Measurements from ENCODE around the gene KLK1. TPM values are rescaled to one million over a fixed set of nuclear protein-coding genes. Genes with fewer than 3 reads are reported as not detected.

The KLK1 gene
- polyA plus RNA-seq, 2 of the 4 experiments (the other 2 are of a cell fraction) = 0.30 TPM; not detected in 1

- TF ChIP-seq GATA3 (IDR thresholded peaks at IDR 0.05; ENCODE audit: borderline replicate concordance) = no peak
- no peak for TF ChIP-seq ZSCAN20 (CRISPR knock-in tag; IDR thresholded peaks at IDR 0.05)
- no peak for TF ChIP-seq MYC (IDR thresholded peaks at IDR 0.05; ENCODE audit: borderline replicate concordance, low read length)
- no peak for TF ChIP-seq REST (IDR thresholded peaks at IDR 0.05)
- peak; percentile 29 for TF ChIP-seq PBX3 (IDR thresholded peaks at IDR 0.05)
- 0 out of 3 replicates have a peak, but pooled peaks have one; percentile 5 for TF ChIP-seq BCL3 (IDR thresholded peaks at IDR 0.05)
- no peak for TF ChIP-seq FOSL2 (IDR thresholded peaks at IDR 0.05)
- TF ChIP-seq FOSL2 (CRISPR knock-in tag; IDR thresholded peaks at IDR 0.05) = no peak
- TF ChIP-seq RNF2 (IDR thresholded peaks at IDR 0.05; ENCODE audit: borderline replicate concordance, low read depth) = no peak
- TF ChIP-seq TFCP2L1 (CRISPR knock-in tag; IDR thresholded peaks at IDR 0.05) = no peak
Observed at GRCh38 chr19:50795664-50796073, 27.9 kb downstream of the KLK1 start (continued).

GRCh38 chr19:50794876-50795663 is 28.5 kb downstream of the KLK1 start:
- ATAC-seq (peak; percentile 31 to 62), DNase-seq (ENCODE audit: low read depth in 1 of 2, low spot score in 1 of 2) (peak in 1 of 2 experiments; percentile 67), FAIRE-seq (peak; percentile 13)
- Histone ChIP-seq H3K4me1 (peaks cover 9% of the 10 kb centered on the region; the same call in 2 of the 3 replicates), H3K4me2 (0 out of 3 replicates have a peak overlapping the region, but pooled peaks have one; percentile 0), H3K9me3 (no peaks in the 10 kb centered on the region), H3K27ac (no peak overlapping the region), H3K4me3 (no peak overlapping the region)
- POLR2A ChIA-PET = interaction anchor here (0.6 to 3.1 kb wide), 4 partner anchors 9 to 127 kb away, joined by 3 to 26 read pairs (median 6); no protein-coding TSS in a partner anchor
- CTCF ChIA-PET = interaction anchor here (0.7 to 11.9 kb wide), 6 partner anchors 10 to 257 kb away, joined by 3 to 121 read pairs (median 3); no protein-coding TSS in a partner anchor
- 59% methylated on average over 14 of the region's 18 CpGs for WGBS (ENCODE audit: missing lambda C conversion rate)
- TF ChIP-seq RCOR1 (IDR thresholded peaks at IDR 0.05; ENCODE audit: low read depth, low read length) = no peak
- TF ChIP-seq HOXB13 (CRISPR knock-in tag; IDR thresholded peaks at IDR 0.05; ENCODE audit: low read depth) = no peak
- TF ChIP-seq FOSB (CRISPR knock-in tag; IDR thresholded peaks at IDR 0.05) = peak; percentile 79; the same call in 1 of the 2 replicates
- TF ChIP-seq RFX5 (IDR thresholded peaks at IDR 0.05) = no peak
- no peak; the same call in 1 of the 2 replicates for TF ChIP-seq TFCP2L1 (CRISPR knock-in tag; IDR thresholded peaks at IDR 0.05)
- peak; percentile 86; the same call in 1 of the 2 replicates for TF ChIP-seq PBX3 (IDR thresholded peaks at IDR 0.05)
- TF ChIP-seq TP53 (CRISPR knock-in tag; IDR thresholded peaks at IDR 0.05) = peak; percentile 80; the same call in 1 of the 2 replicates
- TF ChIP-seq RARB (CRISPR knock-in tag; IDR thresholded peaks at IDR 0.05) = peak; percentile 69
- TF ChIP-seq NR3C1 (IDR thresholded peaks at IDR 0.05) = no peak
- TF ChIP-seq HDAC2 (IDR thresholded peaks at IDR 0.05) = no peak
- TF ChIP-seq JUN (IDR thresholded peaks at IDR 0.05) = peak; percentile 56 to 91
- no peak for TF ChIP-seq KDM1A (IDR thresholded peaks at IDR 0.05; ENCODE audit: low read depth)
- TF ChIP-seq CEBPB (IDR thresholded peaks at IDR 0.05) = no peak
- no peak for TF ChIP-seq USF2 (IDR thresholded peaks at IDR 0.05)
- peak; percentile 45 for TF ChIP-seq MAX (IDR thresholded peaks at IDR 0.05)
- TF ChIP-seq POLR2AphosphoS2 (conservative IDR thresholded peaks at IDR 0.05; ENCODE audit: low read length) = peak; percentile 75
- TF ChIP-seq BCL3 (IDR thresholded peaks at IDR 0.05) = 0 out of 3 replicates have a peak, but pooled peaks have one; percentile 17
- peak; percentile 33; the same call in 1 of the 2 replicates for TF ChIP-seq POLR2A (IDR thresholded peaks at IDR 0.05; ENCODE audit: low read length)
- TF ChIP-seq HOXA7 (CRISPR knock-in tag; IDR thresholded peaks at IDR 0.05) = no peak; the same call in 1 of the 2 replicates
- TF ChIP-seq ATOH8 (CRISPR knock-in tag; IDR thresholded peaks at IDR 0.05; ENCODE audit: low read depth) = 0 out of 2 replicates have a peak, but pooled peaks have one; percentile 5
